ENCODE results near the gene MYO1B.
A peak's percentile ranks its signal among the peaks of the same experiment; 100 is the strongest.

The MYO1B gene

DNA sequence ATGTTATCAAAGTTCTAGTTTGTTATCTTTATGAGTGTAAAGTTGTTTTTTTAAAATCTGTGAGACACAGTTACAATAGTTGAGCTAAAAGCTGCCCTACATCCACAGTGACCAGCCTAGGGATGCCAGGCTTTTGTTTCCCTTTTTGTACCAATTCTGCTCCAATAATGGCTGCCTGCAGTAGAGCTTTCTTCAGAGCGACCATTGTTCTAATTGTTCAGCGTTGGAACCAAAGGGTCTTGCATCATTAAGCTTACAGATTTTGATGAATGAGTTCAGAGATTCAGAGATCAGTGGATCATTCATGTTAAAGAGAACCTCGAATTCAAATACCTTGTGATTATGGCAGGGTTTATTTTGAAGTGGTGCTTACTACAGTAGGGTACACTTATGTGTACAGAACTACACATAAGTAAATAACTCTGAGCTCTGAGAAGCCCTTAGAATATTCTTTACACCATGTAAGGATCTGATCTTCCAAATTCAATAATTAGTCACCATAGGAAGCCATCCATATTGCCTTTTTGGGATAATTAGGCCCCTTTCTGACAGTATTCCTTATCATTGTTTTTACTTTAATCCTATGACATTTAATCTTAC is 157.9 kb downstream of the MYO1B start:
- no peak for DNase-seq (ENCODE audit: low read depth, low spot score)

DNA sequence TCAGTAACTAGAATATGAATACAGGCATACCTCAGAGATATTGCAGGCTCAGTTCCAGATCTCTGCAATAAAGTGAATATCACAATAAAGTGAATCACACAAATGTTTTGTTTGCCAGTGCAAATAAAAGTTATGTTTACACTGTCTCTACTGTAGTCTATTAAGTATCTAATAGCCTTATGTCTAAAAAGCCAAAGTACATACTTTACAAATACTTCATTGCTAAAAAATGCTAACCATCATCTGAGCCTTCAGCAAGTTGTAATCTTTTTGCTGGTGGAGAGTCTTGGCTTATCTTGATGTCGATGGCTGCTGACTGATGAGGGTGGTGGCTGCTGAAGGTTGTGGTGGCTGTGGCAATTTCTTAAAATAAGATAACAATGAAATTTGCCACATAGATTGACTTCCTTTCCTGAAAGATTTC is 159.4 kb downstream of the MYO1B start:
- DNase-seq (ENCODE audit: low read depth, low spot score): peak; percentile 27

DNA sequence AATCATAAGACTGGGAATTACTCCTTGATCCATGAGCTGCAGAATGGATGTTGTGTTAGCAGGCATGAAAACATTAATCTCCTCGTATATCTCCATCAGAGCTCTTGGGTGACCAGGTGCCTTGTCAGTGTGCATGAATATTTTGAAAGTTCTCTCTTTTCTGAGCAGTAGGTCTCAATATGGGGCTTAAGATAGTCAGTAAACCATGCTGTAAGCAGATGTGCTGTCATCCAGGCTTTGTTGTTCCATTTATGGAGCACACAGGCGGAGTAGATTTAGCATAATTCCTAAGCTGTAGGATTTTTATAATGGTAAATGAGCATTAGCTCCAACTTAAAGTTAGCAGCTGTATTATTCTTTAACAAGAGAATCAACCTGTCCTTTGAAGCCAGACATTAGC is 160.3 kb downstream of the MYO1B start:
- DNase-seq (ENCODE audit: low read depth, low spot score): no peak

DNA sequence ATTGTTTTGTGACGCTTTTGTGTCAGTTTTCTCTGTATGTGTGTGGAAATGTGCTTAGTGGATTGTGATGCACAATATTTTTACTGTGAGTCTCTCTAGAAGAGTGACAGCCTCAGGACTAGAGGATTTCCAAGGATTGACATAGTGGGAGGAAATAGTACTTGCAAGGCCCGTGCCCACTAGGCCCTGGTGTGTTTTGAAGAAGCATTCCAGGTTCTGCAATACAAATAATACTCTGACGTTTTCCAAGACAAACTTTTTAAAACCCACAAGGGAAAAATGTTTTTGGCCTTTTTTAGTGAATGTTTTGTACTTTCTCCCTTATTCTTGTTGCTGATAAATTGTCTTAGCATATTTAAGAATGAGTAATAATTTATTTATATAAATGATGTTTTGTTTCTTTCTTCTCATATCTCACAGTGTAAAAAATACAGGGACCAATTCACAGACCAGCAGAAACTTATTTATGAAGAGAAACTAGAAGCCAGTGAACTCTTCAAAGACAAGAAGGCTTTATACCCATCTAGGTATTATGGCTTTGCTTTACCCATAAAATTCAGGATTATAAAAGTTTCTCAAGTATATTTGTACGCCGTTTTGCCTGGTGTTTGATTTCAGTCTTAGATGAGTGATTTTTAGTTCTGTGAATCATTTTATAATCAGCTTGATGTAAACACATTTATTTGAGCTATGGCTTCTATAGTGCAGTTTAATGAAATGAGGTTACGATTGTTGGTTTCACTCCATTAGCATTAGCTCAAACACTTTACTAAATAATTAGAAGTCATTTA is 165.6 kb downstream of the MYO1B start:
- DNase-seq (ENCODE audit: low read depth, low spot score): peak; percentile 30

DNA sequence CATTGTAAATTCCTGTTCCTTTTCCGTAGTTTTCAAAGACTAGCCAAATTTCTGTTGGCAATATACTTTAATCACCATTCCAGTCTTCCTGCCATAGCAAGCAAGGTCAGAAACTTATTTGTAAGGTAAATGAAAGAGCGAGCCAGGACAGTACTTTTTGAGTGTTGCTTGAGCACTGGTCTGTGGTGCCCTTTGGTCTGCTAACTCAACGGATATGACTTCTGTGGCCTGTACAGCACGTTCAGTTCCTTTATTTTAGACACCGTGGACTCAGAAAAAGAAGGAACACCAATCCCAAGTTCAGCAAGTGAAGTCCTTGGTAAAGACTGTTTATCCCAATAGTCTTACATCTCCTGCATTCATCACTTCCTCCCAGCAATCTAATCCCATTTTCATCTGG is 166.3 kb downstream of the MYO1B start:
- no peak for DNase-seq (ENCODE audit: low read depth, low spot score)

DNA sequence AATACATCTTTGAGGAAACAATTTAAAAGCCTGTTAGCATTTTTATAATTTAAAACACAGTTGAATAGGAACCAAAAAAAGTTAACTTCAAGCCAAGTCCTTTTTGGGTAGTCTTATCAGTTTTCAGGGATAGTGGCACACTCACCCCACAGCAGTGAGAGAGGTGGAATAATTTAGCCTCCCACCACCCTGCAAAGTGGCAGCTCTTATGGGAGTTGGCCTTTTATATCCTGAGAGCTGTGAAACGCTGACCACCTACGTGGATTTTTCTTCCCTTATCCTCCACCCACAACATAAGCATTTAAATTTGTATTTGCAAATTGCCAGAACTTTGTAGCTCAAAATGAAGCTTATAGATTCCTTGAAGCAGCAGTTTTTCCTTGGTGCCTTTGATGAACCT is 167.1 kb downstream of the MYO1B start:
- DNase-seq (ENCODE audit: low read depth, low spot score): no peak

DNA sequence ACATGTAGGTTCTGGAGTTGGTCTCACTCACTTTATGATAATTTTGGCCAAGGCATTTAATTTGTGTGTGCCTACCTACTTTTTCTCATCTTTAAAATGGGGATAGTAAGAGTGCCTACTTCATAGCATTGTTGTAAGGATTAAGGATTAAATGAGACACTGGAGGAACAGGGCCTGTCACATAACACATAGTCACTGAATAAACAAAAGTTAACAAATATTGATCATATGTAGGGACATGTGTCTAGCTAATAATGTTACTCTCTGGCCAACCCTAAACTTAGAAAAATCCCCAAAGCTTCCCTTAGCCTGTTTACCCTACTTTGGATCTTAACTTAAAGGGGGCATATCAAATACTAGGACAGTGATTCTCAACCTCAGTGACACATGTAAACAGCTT is 169.9 kb downstream of the MYO1B start:
- DNase-seq (ENCODE audit: low read depth, low spot score): no peak

DNA sequence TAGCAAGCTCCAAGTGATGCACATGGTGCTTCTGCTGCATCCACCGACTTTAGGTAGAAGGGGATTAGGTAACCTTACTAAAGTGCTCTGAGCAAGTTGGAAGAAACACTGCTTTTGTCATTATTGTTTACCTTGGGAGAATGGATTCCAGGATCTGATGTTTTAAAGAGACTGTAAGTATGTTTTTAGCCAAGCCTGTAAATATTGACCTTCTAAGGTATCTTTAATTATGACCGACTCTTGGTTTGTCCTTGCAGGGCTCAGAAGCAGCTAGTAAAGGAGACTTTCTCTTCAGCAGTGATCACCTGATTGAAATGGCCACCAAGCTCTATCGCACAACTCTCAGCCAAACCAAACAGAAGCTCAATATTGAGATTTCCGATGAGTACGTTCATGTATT is 170.7 kb downstream of the MYO1B start:
- no peak for DNase-seq (ENCODE audit: low read depth, low spot score)

DNA sequence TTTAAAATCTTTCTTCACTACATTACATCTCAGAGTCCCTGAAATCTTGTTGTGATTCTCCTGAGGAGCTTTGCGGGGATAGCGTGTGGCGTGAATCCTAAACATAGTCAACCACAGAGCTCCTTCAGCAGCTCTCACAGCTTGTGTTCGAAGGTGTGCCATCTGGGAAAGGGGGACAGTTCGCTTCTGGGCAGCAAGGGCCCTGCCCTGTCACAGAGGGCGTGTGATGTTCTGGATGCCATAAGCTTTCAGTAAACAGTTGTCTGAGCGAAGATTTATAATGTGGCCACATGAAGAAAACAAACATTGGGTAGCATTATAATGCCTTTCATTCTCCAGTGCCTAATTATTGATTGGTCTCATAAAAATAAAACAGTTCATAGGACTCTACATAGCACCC is 172.5 kb downstream of the MYO1B start:
- no peak for DNase-seq (ENCODE audit: low read depth, low spot score)

DNA sequence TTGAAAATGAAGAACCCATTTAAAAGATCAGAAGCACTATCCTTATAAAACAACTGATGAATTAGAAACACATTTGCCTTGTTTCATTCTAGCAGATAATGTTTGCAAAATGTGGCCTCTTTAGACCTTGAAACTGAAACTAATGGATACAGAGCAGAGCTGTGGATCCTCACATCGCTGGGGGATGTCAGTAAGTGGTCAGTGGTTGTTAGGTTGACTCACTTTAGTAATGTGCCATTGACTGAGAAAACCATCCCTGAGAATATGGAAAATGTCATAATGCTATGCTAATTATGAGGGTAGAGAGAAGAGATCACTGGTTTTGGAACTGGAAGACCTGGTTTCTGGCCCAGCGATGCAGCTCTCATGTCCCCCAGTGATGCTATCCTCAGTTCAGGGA is 176.7 kb downstream of the MYO1B start:
- no peak for DNase-seq (ENCODE audit: low read depth, low spot score)

DNA sequence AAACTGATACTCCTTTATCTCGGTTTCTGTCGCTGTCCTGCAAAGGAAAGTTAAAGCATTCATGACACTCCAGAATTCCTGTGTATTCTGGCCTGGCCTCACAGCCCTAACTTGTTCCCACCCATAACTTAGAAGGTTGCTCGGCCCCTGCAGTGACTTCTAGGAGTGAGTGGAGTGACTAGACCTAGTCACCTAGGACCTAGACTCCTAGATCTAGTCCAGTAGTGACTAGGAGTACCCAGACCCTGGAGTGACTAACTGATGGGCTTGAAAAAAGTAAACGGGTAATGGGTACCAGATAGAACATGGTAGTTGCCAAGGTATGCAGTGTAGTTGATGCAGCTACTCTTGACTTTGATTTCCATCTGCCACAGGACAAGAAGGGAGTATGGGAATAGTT is 181.8 kb downstream of the MYO1B start:
- no peak for DNase-seq (ENCODE audit: low read depth, low spot score)

DNA sequence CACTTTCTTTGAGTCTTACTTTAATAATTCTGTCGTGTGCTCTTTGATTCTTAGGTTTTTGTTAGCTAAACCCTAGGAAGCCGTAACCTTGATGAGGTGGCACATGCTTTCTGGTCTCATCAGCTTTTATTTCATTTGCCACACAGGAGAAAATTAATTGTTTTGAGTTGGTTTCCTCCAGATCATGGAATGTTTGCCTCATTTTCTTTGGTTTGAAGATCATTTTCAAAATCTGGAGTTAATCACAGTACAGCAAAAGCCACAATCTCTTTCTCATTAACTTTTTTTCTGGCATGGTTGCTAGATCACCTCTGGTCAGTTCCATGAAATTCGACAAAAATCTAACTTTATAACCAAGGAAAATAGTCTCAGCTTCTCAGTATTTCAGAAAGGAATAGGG is 182.9 kb downstream of the MYO1B start:
- no peak for DNase-seq (ENCODE audit: low read depth, low spot score)

DNA sequence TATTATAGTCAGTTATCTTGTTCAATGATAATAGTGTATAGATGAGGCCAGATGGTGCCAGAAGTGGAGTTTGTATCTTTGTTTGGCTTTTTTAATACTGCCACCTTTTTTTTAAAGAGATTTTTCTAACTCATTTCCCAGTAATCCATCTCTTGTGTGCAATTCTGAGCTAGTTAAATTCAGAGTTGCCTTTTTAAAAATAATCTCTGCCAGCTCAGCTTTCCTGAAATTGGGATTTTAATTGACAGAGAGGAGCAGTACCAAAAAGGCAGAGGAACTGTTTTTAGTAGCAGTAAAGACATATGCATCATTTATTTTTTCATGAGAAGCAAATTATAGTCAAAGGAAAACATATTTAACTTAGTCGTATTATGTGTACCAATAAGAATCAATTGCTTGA is 185.3 kb downstream of the MYO1B start:
- no peak for DNase-seq (ENCODE audit: low read depth, low spot score)

DNA sequence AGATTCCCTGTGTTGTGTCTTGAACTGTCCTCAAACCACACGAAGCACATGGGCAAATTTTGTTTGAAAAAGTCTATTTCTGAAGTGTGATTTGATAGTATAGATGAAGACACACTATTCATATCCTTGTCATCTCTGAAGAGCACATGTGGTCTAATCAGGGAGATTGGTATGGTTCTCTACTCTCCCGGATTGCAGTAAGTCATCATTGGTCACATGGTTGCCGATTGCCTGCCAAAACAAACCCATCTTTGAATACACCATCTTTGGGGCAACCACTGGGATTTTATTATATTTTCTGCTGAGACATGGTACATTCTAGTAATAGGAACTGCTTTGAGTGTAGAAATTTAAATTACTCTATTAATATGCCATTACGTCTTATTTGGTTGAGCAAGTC is 186.9 kb downstream of the MYO1B start:
- DNase-seq (ENCODE audit: low read depth, low spot score): no peak

DNA sequence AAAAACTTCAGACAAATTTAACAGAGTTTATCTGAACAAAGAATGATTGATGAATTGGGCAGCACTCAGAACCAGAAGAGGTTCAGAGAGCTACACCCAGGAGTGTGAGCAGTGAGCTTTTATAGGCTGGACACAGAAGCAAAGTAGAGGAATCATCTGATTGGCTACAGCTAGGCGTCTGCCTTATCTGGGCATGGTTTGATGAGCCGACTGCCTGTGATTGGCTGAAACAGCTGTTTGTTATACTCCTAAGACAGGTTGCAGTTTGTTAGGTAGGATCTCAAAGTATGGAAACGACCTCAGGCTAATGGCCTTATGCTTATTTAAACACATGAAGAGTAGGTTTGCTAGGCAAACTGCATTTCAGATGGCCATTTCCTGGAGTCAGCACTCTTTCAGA is 188.9 kb downstream of the MYO1B start:
- no peak for DNase-seq (ENCODE audit: low read depth, low spot score)

DNA sequence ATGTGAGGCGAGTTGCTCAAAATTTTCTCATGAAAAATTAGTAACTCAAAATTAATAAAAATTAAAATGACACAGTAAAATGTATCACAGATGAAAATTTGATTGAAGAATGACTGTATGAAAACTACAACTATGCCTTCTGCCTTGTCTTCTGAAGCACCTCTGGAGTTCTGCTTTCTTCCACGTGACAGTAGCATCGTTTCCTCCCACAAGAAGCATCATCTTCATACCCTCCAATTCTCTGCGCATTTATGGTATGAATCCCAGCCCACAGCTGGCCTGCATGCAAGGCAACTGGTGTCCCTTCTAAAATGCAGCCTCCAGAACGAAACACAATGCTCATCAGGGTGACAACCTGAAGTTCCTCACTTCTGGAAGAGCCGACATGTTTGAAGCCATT is 189.9 kb downstream of the MYO1B start:
- no peak for DNase-seq (ENCODE audit: low read depth, low spot score)

DNA sequence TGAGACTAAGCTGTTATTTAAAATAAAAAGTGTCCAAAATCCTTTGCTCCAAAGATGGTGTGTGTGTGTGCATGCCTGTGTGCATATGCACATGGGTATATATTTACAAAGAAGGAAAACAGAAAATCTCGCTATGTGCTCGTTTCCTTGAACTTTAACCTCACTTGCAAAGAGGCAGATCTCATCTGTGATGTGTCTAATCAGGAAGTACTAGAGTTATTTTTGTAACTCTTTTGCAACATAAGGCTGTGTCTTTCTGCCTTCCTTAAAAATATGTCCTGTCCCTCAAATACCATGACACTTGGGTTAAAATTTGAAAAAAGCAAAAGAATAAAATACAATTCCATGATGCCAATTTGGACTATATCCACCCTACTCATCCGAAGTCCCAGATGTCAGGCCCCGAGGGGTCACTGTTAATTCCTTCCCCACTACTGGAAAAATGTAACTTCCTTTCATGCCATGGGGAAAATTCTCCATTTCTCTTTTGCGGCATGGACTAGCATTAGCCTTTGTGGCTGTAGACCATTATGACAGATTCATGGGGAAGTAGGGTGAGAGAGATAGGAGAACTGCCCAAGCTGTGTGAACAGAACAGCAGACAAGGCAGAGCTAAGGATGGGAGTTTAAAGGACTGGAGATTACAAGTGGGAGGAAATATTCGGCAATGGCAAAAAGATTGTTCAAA is 191.3 kb downstream of the MYO1B start:
- DNase-seq (ENCODE audit: low read depth, low spot score): no peak

DNA sequence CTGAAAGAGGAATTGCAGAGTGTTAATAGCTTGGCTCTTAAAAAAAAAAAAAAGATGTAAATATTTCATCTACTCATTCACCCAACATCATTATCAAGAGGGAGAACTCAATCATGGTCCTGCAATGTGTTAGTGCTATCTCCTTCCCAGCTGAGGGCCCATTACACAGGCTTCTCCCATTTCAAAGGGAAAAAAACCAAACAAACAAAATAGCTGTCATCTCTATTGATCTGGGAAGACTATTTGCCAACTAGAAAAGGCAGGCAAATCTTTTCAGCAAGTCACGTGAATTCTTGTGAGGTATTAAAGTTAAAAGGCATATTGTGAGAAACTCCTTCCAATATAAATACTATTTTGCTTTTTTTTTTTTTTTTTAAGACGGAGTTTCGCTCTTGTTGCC is 194.3 kb downstream of the MYO1B start:
- DNase-seq (ENCODE audit: low read depth, low spot score): no peak

DNA sequence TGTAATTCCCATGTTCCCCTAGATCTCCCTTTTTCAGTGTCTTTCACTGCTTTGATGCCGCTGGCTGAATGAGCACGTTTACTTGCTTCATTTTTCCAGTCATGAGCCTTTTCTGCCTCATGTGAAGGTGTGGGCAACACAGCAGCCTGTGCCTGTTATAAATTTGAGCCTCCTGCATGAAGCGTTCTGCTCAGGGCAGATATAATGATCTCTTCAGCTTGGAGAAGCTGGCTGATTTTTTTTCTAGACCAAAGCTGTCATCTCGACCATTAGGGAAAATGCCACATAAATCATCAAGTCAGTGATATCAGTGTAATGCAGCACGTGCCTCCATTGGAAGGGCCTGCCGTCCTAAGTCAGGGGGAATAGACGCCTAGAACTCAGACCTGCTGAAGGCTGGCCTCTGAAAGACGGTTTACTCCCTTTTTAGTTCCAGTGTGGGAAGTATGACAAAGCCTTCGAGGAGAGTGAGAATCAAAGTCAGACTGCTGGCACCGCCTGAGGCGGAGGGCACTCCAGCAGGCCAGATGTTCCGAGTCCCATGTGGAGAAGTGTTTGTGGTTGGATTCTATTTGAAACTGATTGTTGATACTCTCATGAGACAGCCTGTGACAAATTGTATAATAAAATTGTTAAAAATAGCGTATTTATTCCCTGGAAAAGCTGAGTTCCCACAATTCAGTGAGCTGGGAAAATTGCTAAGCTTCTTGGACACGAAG is 196.5 kb downstream of the MYO1B start:
- no peak for DNase-seq (ENCODE audit: low read depth, low spot score)

DNA sequence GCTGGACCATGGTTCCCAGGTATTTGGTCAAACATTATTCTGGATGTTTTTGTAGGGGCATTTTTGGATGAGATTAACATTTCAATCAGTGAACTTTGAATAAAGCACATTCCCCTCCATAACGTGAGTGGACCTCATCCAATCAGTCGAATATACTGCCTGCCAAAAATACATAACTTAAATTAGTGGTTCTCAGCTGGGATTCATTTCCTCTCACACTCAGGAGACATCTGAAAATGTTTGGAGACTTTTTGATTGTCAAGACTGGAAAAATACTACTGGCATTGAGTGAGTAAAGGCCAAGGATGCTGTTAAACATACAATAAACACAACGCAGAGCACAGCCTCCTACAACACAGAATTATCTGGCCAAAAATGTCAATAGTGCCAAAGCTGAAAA is 198.2 kb downstream of the MYO1B start:
- no peak for DNase-seq (ENCODE audit: low read depth, low spot score)

DNA sequence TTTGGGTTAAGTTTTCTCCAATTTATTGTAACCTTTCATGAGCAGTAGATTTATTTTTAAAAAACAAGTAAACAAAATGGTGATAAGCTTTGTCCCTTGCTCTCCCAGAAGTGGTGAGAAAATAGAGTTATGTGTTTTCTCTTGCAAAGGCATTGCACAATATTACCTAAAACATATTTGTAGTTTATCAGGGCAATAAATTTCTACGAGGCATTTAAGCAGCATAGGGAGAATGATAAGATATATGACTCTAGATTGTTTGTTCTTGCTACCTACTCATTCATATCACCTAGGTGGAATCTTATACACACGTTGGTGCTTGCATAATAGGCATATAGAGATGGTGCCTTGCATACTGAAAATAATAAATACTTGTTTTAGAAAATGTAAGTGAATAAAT is 201.7 kb downstream of the MYO1B start:
- no peak for DNase-seq (ENCODE audit: low read depth, low spot score)

DNA sequence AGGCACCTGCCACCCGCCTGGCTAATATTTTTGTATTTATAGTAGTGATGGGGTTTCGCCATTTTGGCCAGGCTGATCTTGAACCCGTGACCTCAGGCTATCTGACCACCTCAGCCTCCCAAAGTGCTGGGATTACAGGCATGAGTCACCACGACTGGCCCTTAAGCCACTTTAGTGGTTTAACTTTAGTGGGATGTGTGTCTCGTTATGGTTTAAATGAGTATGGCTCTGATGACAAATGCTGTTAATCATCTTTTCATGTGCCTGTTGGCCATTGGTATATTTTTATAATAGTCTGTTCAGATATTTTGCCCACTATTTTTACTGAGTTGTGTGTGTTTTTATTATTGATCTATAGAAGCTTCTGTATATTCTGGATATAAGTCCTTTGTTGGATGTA is 205.9 kb downstream of the MYO1B start:
- DNase-seq (ENCODE audit: low read depth, low spot score): no peak
